ENCODE results near the gene GPR107. TPM values are rescaled to one million over a fixed set of nuclear protein-coding genes. Genes with fewer than 3 reads are reported as not detected.

GPR107 gene
- total RNA-seq, 4 donors from 2014 or later: 24.6 to 41.8 (median 34.1) TPM

DNA sequence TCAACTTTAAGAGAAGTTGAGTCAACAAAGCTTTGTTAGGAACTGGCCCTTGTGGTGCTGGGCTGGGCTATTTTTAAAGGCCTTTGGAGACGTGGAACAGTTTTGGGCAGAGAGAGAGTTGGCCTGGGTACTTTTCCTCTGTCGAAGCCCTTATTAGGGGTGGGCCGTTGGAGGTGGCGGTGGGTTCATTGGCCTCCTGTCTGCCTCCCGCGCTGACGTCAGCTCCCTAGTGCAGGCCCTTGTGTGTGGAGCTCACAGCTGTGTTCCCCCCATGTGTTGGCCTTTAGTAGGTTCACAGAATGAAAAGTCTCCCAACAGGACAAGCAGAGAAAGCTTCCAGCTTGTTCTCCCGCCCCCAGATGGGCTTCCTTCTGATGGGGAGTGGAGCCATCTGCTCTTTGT is 121.2 kb downstream of the GPR107 start:
- H3K27ac ChIP-seq: no peak overlapping the region
- H3K4me1 ChIP-seq: peaks cover 21% of the 10 kb centered on the region
- no peak for TF ChIP-seq CTCF (IDR thresholded peaks at IDR 0.05)
- no peak for TF ChIP-seq POLR2A (IDR thresholded peaks at IDR 0.05)
- no peak for TF ChIP-seq POLR2AphosphoS5 (IDR thresholded peaks at IDR 0.05)
- no peak for TF ChIP-seq EP300 (IDR thresholded peaks at IDR 0.05)
- no peaks in the 10 kb centered on the region for H3K27me3 ChIP-seq
- peaks cover 9% of the 10 kb centered on the region for H3K36me3 ChIP-seq
- H3K4me3 ChIP-seq: no peak overlapping the region
- H3K9me3 ChIP-seq: no peaks in the 10 kb centered on the region
- no peak for DNase-seq (ENCODE audit: low spot score in 2 of 2)
- WGBS: 81% methylated on average over 8 of the region's 8 CpGs

- no peak for TF ChIP-seq EP300 (IDR thresholded peaks at IDR 0.05)
- TF ChIP-seq POLR2AphosphoS5 (IDR thresholded peaks at IDR 0.05): no peak
- TF ChIP-seq CTCF (IDR thresholded peaks at IDR 0.05): no peak
- no peak for TF ChIP-seq POLR2A (IDR thresholded peaks at IDR 0.05)
- no peak overlapping the region for H3K4me3 ChIP-seq
- no peaks in the 10 kb centered on the region for H3K27me3 ChIP-seq
- peaks cover 21% of the 10 kb centered on the region for H3K4me1 ChIP-seq
- H3K9me3 ChIP-seq: no peaks in the 10 kb centered on the region
- peaks cover 9% of the 10 kb centered on the region for H3K36me3 ChIP-seq
- WGBS: 87% methylated on average over 6 of the region's 9 CpGs
- DNase-seq (ENCODE audit: low spot score in 2 of 2): no peak
- no peak overlapping the region for H3K27ac ChIP-seq
Measured at GRCh38 chr9:130175355-130175754, 121.6 kb downstream of the GPR107 start.

DNA sequence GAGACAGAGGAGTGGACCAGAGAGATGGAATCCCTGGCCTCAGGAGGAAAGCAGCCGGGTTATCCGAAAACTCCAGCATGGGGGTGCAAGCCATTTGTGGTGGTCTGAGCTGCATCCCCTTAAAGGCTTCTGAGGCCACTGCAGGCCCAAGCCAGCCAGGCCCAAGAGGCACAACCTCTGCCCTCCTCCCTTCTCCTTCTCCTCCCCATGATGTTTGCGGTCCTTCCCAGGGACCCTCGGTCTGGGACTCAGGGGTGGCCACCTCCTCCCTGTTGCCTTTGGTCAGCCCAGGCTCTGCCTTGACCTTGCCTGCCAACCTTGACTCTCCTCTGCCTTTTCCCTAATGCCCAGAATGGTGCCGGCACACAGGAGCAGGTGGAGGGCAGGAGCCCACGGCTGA is 123.1 kb downstream of the GPR107 start:
- Histone ChIP-seq H3K9me3 (no peaks in the 10 kb centered on the region), H3K27ac (no peak overlapping the region)
- 94% methylated on average over 4 of the region's 6 CpGs for WGBS

DNA sequence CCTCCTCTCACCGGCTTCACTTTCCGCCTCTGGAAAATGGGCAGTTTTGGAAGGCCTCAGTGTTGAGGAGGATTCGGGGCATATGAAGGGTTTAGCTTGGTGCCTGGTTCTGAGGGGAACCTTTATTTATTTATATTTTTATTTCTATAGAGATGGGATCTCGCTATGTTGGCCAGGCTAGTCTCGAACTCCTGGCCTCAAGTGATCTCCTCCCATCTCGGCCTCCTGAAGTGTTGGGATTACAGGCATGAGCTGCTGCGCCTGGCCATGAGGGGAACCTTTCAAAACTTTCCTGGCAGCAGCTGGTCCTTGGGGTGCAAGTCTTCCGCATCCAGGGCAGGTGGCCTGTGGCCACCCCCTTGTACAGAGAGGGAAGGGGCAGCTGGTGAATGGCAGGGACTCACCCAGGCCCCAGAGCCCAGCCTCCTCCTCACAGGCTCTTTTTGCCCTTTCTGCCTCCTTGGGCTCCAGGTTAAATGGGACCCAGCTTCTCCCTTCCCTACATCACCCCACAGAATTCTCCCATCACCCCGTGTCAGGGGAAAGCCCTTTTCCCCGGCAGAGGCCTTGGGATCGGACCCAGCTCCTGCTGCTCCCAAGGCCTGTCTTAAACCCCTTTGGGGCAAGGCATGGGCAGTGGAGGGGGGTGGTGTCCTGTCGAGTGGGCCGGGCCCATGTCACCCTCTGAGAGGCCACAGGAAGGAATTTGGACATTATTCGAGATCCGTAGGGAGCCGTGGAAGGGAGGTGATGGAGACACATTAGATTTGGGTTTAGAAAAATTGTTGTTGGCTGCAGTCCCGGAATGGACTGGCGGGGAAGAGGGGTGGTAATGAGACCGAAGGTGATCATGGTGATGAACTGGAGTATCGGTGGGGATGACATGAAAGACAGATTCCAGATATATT is 124.4 kb downstream of the GPR107 start:
- 71% methylated on average over 20 of the region's 20 CpGs for WGBS
- Histone ChIP-seq H3K4me3 (no peak overlapping the region), H3K36me3 (peaks cover 9% of the 10 kb centered on the region), H3K9me3 (no peaks in the 10 kb centered on the region), H3K4me1 (peaks cover 28% of the 10 kb centered on the region), H3K27ac (no peak overlapping the region), H3K27me3 (no peaks in the 10 kb centered on the region)
- no peak for DNase-seq (ENCODE audit: low spot score in 2 of 2)
- no peak for TF ChIP-seq CTCF (IDR thresholded peaks at IDR 0.05)
- no peak for TF ChIP-seq POLR2A (IDR thresholded peaks at IDR 0.05)
- no peak for TF ChIP-seq EP300 (IDR thresholded peaks at IDR 0.05)
- TF ChIP-seq POLR2AphosphoS5 (IDR thresholded peaks at IDR 0.05): no peak

More for the DNA sequence above, 123.1 kb downstream of the GPR107 start:
- H3K4me1 ChIP-seq: peaks cover 23% of the 10 kb centered on the region
- DNase-seq (ENCODE audit: low spot score in 2 of 2): no peak
- H3K4me3 ChIP-seq: no peak overlapping the region
- H3K36me3 ChIP-seq: peaks cover 9% of the 10 kb centered on the region
- TF ChIP-seq POLR2AphosphoS5 (IDR thresholded peaks at IDR 0.05) (no peak), CTCF (IDR thresholded peaks at IDR 0.05) (no peak), EP300 (IDR thresholded peaks at IDR 0.05) (no peak), POLR2A (IDR thresholded peaks at IDR 0.05) (no peak)
- H3K27me3 ChIP-seq: no peaks in the 10 kb centered on the region

- WGBS: 83% methylated on average over 2 of the region's 2 CpGs
- Histone ChIP-seq H3K4me3 (no peak overlapping the region), H3K27me3 (no peaks in the 10 kb centered on the region), H3K27ac (no peak overlapping the region), H3K36me3 (peaks cover 9% of the 10 kb centered on the region), H3K9me3 (no peaks in the 10 kb centered on the region), H3K4me1 (peaks cover 23% of the 10 kb centered on the region)
- TF ChIP-seq POLR2A (IDR thresholded peaks at IDR 0.05): no peak
- no peak for TF ChIP-seq POLR2AphosphoS5 (IDR thresholded peaks at IDR 0.05)
- TF ChIP-seq CTCF (IDR thresholded peaks at IDR 0.05): no peak
- TF ChIP-seq EP300 (IDR thresholded peaks at IDR 0.05): no peak
- no peak for DNase-seq (ENCODE audit: low spot score in 2 of 2)
Measured at GRCh38 chr9:130179331-130179907, 125.7 kb downstream of the GPR107 start.

Data from suprapubic skin (tissue), 4 donors.